IPS DF 4.7 (cell line): ENCODE data around the gene B4GALT5.

Experiments used
- DNase-seq: peaks from one replicate; pipeline ENCODE4 v3.0.0-alpha.2; 2013; ENCODE audit warnings: low spot score; ENCODE audit errors: extremely low read depth

The B4GALT5 gene

DNA sequence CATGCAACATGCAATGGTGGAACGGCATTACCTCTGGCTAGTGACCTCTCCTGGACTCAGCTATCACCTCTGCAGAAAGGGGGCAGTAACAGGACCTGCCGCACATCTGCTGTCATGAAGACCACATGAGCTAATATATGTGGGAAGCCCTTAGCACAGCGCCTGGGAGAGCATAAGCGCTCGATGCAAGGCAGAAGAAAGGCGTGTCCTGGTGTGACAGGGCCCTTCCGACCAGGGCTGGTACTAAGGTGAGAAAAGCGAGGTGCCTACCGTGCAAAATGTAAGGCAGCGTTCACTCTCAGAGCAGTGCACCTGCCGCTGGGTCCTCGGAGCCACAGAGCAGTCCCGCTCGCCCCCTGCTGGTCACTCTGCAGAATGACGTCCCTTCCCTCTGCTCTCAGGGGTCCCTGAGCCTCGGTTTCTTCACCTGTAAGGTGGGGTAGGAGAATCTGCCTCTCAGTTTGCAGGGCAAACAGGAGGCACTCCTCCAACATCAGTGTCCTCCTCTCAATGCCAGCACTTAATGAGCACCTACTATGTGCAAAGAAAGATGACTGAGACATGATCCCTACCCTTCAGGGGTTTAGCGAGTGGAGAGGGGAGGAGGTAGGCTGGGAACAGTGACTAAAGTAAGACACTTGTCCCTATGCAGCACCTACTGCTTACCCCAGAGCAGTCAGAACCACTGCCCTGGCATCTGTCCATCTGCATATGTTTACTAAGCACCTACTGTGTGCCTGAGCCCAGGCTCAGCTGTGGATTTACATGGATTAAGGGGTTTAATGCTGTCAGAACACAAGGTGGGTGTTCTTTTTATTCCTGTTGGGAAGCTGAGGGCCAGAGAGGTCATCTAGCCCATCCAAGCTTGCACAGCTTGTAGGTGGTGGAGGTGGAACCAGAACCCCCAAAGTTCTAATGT, 104.7 kb downstream of the B4GALT5 start:
- no peak for DNase-seq

DNA sequence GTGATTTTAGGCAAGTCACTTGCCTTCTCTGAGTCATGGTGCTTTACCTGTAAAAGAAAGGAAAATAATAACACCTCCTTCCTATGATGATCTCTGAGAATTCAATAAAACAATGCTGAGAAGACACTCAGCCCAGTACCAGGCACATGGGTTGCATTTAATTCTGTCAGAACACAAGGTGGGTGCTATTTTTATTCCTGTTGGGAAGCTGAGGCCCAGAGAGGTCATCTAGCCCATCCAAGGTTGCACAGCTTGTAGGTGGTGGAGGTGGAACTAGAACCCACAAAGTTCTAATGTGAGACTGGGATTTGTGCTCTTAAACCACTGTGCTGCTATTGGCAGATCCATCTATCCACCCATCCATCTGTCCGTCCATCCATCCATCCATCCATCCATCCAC, 106.1 kb downstream of the B4GALT5 start:
- DNase-seq: no peak

DNA sequence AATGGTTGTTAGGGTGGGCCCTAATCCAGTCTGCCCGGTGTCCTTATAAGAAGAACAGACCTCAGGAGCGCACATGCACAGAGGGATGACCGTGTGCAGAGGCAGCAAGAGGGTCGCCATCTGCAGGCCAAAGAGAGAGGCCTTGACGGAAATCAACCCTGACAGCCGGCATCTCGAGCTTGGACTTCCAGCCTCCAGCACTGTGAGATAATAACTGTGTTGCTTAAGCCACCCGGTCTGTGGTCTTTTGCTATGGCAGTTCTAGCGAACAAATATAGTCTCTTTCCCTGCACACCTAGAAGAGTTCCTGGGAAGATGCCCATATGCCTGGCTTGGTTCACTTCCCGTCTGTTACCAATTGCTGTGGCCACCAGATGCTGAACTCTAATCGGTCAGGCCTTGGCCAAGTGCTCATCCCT, 110.5 kb downstream of the B4GALT5 start:
- DNase-seq: no peak

DNA sequence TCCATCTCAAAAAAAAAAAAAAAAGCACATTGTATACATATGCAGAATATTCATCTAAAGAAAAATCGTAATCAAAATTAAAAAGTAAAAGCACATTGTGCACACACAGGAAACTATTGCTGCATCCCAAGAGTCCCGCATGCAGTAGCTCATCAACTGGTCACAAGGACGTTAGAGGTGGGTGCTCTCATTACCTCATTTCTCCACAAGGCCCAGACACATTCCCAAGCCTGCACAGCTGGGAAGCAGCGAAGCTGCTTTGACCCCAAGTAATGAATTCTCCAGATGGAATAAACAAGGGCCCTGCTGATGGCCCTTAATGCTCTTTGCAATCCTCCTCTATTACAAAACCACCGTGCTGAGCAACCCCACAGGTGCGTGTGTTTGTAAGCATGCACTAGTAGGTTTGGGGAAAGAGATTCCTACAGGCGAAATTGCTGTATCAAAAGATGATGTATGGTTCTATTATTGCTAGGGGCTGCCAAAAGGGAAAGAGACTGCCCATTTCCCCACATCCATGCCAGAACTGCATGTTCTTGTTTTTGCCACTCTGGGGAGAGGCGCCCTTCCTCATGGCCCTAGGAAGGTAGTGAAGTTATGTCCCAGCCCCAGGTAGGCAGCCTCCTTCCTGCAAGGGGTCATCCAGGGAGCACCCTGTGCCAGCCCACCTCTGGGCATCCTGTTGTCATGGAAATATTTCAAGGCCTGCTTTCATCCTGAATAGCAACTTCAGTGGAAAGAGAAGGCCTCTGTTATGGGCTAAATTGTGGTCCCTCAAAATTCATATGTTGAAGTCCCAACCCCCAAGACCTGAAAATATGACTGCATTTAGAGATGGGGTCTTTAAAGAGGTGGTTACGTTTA, 111.1 kb downstream of the B4GALT5 start:
- DNase-seq: no peak

DNA sequence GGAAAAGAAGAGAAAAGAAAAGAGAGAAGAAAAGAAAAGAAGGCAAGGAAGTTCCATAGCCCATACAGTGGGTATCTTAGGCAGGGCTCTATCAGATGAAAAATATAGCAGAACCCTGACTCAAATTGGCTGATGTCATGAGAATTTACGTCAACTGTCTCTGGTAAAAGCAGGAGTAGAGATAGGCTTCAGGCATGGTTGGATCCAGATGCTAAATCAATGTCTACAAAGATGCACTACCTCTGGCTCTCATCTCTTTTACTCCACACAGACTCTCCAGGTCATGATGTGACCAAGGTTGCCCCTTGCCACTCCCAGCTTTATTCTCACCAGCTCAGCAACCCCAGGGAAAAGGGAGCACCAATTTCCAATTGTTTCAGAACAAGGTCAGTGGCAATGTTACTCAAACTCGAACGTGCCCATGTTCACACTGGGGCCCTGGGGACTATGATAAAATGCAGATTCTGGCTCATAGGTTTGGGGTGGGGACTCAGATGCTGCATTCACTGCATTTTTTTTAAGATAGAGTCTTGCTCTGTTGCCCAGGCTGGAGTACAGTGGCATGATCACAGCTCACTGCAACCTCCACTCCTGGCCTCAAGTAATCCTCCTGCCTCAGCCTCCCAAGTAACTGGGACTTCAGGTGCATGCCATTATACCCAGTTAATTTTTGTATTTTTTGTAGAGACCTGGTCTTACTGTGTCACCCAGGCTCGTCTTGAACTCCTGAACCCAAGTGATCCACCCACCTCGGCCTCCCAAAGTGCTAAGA, 112.3 kb downstream of the B4GALT5 start:
- DNase-seq: no peak

DNA sequence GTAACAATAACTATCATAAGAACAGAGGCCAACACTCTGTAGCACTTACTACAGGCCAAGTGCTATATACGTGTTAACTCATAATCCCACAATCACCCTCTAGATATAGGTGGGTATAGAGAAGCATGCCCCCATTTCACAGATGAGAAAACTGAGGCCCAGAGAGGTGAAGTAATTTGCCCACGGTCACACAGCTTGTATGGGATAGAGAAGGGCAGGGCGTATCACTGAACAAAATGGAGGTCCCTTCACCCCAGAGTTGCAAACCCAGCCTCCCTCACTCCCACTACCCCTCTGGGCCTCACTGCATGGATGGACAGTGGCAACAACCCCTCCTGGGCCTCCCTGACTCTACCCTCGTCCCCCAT, 113.9 kb downstream of the B4GALT5 start:
- DNase-seq: no peak

DNA sequence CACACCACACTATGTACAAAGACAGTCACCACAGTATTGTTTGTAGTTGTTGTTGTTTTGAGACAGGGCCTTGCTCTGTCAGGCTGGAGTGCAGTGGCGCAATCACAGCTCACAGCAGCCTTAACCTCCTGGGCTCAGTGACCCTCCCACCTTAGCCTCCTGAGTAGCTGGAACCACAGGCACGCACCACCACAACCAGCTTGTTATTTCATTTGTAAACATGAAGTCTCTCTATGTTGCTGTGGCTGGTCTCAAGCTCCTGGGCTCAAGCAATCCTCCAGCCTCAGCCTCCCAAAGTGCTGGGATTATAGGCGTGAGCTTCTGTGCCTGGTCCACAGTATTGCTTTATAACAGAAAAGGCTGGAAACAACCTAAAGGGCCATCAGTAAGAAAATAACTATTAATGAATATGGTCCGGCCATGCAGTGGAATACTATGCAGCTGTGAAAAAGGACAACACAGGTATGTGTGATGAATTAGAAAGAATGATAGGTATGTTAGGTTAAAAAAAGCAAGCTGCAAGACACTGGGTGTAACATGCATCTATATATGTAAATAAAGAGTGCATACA, 115.8 kb downstream of the B4GALT5 start:
- DNase-seq: no peak

DNA sequence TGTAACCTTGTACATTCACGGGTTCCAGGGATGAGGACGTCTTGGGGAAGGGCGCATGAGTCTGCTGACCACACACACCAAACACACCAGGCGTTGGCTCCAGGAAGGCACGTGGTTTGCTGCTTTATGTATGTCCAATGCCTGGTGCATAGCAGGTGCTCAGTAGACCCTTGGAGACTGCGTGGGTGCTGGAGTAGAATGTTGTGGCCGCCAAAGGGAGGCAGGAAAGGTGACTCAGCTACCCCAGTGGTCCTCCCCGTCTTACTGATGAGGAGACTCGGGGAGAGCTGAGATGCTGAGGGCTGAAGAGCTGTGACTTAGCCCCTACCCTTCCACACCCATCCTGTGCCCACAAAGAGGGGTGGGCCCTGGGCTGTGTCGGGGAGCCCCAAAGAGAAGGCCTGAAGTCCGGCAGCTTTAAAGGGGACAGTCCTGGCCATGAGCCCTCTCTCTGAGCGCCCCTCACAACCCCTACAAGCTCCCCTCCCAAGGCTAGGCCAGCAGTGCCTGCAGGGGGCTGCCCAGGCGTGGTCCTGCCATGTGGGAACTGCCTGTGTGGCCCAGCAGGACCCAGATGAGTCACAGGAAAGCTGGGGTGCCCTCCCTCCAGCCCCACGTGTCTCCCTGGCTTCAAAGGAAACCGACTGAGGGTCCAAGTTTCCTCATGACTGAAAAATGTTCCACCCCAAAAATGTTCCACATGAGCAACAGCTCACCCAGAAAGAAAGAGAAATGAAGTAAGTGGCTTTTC, 117.7 kb downstream of the B4GALT5 start:
- DNase-seq: no peak

DNA sequence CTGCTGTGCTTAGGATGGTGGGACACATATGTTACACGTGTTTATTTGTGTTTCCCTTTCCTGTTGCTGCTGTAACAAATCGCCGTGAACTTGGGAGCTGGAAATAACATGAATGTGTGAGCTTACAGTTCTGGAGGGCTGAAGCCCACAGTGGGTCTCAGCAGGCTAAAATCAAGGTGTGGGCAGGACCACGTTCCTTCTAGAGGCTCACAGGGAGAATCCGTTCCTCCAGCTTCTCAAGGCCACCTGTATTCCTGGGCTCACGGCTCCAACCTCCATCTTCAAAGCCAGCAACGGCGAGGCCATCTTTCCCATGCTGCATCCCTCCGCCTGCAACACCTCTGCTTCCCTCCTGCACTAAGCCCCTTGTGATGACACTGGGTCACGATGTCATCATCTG, 118.3 kb downstream of the B4GALT5 start:
- no peak for DNase-seq

DNA sequence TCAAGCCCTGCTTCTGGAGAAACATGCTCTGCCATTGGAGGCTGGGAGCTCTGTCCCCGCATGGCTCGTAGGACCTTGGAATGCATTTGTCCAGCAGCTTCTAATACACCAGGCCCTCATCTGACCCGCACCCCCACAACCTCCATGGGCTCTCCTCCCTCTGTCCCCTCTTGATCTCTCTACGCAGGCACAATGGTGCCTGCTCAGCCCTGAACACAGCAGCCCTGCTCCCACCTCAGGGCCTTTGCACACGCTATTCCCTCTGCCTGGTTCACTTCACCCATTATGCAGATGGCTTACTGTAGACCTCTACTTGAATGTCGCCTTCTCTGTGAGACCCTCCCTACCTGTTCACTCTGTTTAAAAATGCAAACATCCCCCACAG, 118.8 kb downstream of the B4GALT5 start:
- DNase-seq: no peak

DNA sequence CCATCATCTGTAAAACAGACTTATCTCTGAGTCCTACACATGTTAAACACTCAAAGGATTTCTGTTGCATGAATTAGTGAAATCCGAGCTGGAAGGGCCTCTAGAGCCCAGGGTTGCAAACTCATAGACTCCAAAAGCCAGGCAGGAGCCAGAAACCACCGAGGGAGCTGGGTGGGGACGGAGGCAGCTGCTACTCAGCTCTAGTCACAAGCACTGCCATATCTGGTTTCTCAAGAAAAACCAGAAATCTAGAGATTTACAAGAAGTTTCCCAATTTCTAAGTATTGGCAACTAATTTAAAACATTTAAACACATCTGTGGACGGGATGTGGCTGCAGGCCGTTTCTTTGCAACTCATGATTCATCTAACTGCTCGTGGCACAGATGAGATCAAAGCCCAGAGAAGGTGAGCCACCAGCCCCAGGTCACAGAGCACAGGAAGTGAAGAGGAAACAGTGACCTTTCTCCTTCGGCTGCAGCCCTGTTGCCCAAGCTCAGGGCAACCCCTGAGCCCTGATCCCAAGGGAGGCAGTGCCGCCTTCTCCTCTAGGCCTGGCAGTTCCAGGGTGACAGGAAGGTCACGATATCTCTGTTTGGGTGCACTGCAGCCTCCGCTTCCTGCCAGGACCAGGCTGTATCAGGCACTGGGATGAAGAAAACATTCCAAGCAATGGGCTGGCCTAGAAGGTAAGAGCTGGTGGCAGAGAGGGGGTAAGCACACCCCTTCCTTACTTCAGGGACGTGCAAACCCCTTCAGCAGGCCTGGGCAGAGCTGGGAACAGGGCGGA, 119.3 kb downstream of the B4GALT5 start:
- DNase-seq: no peak

DNA sequence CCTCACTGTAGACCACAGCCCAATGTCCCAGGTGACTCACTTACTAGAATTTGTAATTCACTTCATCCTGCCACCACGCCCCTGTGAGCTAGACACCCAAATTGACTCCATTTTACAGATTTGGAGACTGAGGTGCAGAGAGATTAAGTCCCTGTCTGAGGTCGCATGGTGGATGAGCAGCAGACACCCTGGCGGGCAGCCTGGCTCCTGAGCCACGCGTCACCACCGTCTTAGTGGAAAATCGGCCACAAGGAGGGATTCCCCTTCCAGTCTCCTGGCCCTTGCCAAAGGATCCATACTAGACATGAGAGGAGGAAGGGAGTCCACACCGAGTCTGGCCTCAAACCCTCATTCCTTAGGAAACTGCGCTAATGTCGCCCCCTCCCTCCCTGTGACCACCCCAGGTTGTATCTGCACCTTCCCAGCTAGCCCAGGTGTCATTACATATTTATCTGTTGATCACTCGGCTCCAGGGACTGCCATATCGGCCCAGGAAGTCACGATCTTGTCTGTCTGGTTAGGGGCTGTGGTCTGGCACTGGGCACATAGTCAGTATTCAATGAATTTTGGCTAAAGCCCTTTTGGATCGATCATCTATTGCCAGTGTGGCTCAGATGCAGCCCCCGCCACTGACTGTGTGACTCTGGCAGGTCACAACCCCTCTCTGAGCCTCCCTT, 120.1 kb downstream of the B4GALT5 start:
- no peak for DNase-seq

DNA sequence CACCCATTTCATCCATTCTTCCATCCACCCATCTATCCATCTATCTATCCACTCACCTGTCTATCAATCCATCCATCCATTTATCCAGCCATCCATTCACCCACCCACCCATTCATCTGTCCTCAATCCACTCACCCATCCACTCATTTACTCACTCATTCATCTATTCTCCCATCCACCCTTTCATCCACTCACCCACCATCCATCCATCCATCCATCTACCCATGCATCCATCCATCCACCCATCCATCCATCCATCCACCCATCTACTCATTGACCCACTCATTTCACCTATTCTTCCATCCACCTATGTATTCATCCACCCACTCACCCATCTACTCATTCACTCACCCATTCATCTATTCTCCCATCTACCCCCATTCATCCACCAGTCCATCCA, 121.6 kb downstream of the B4GALT5 start:
- DNase-seq: no peak

DNA sequence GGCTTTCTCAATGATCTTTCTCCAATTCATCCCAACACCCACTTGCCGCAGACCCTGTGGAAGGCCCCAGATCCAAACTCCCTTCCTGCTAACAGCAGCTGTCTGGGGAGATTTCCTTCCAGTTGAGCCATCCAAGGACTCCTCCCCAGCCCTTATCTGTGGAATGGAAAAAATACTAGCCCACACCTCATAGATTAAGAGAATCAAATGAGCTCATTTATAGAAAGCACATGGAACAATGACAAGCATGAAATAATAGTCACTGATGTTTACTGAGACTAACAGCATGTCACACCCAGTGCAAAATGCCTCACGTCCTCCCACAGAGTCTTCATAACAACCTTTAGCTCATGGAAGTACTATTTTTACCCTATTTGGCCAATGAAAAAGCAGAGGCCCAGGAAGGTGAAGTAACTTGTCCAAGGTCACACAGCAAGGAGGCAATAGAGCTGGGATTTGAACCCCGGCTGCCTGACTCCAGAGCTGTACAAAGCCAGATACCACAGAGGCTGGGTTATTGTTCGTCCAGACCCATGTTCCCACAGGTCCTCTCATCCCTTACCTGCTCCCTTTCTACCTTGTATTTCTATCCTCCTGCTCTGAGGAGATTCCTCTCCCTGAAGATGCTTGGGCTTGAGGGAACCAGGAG, 122.3 kb downstream of the B4GALT5 start:
- no peak for DNase-seq

DNA sequence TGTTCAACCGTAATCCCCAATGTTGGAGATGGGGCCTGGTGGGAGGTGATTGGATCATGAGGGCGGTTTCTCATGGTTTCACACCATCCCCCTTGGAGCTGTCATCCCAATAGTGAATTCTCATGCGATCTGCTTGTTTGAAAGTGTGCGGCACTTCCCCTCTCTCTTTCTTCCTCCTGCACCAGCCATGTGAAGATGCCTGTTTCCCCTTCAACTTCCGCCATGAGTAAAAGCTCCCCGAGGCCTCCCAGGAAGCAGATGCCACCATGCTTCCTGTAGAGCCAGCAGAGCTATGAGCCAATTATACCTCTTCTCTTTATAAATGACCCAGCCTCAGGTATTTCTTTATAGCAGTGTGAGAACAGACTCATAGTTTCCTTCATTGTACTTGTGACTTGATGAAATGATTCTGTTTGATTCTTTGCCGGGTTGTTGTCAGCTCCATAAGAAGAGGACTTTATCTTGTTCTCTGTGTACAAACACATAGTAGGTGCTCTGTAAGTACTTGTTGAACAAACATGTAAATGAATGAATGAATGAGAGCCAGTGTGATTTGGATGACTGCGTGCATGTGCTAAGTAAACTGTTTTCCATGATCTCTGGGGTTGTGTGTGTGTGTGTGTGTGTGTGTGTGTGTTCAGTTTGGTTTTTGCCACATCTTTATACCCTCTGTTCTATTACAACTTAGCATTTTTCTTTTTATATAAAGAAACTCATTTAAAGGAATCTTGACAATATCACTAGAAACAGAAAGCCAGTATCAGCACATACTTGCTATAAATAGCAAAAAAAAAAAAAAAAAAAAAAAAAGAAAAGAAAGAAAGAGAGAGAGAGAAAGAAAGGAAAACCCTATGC, 123.3 kb downstream of the B4GALT5 start:
- DNase-seq: no peak

DNA sequence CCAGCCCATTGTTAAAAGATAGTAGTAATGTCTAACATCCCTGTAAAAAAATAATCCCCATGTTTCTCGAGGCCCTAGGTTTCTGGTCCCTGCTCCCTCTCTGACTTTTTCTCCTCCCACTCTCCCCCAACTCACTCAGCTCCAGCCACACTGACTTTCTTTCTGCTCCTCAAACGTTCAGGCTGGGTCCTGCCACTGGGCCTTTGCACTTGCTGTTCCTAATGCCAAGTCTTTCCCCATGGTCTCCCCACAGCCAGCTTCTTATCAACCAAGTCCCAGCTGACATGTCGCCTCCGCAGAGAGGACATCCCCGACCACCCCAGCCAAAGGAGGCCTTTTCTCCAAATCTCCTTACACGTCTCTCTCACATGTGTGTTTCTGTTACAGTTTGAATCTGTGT, 123.9 kb downstream of the B4GALT5 start:
- no peak for DNase-seq

DNA sequence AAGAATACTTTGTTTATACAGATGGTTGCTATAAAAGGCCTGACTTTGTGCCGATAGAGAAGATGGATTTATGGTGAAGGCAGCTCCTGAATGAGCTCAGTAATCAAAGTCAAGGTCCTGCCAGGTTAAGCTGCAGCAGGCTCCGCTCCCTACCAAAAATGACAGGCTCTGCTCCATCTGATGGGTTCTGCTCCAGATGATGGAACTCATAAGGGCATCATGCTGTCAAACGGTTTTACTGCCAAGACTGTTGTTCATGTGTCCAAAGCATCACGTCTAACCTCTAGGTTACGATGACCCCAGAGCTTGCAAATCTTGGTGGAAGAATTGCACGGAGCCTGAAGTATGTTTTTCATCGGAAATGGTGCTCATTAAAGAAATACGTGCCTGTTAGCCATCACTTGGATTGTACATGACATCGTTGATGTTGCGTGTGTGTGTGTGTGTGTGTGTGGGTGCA, 126.5 kb downstream of the B4GALT5 start:
- no peak for DNase-seq
